ENCODE results near the gene RNF123.

RNF123 gene

GRCh38 chr3:49700453-49701128 is 11.2 kb downstream of the RNF123 start:
- in situ Hi-C loops (cut with MboI; ENCODE audit: low sequenced_read_pairs), result no loop called here

DNA sequence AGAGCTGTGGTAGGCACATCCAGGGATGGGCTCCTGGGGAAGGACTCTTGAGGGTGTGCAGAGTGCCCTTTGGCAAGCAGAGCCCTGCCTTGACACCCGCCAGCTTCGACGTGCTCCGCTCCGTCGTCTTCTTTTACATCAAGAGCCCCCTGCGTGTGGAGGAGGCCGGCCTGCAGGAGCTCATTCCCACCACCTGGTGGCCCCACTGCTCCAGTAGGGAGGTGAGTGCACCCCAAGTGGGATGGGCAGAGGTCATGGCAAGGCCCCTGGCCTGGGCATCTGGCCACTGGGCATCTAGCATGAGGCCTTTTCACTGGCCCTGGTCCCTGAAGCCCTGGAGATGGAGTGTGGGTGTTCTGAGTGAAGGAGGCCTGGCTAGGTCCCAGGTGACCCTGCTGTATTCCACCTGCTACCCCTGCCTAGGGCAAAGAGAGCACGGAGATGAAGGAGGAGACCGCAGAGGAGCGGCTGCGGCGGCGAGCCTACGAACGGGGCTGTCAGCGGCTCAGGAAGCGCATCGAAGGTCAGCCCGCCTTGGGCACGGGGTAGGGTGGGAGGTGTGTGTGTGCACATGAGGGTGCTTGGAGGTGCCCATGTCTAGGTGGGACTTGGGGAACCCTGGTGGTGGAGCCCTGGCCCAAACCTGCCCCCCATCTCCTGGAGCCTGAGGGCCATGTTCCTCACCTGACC is 12.2 kb downstream of the RNF123 start:
- in situ Hi-C loops (cut with MboI; ENCODE audit: low sequenced_read_pairs), result no loop called here

- in situ Hi-C loops (cut with MboI; ENCODE audit: low sequenced_read_pairs), result no loop called here
Measured at GRCh38 chr3:49702672-49703071, 13.3 kb downstream of the RNF123 start.

- in situ Hi-C loops (cut with MboI; ENCODE audit: low sequenced_read_pairs), result no loop called here
Measured at GRCh38 chr3:49703443-49703927, 14.1 kb downstream of the RNF123 start.

DNA sequence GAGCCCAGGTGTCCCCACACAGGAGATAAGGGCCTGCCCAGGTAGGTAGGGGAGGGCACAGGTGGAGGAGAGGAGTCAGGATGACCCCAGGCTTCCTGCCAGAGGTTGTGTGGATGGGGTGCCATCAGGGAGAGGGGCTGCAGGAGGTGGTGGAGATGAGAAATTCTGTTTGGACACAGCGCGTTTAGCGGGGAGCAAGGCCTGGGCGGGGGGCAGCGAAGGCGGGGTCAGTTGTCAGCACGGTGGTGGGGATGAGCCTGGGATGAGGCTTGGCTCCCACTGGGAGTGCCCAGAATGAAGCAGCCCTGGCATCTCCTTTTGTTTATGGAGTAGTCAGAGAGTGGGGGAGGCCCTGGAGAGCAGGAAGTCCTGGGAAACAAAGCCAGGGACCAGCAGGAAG is 14.6 kb downstream of the RNF123 start:
- in situ Hi-C loops (cut with MboI; ENCODE audit: low sequenced_read_pairs), result no loop called here

DNA sequence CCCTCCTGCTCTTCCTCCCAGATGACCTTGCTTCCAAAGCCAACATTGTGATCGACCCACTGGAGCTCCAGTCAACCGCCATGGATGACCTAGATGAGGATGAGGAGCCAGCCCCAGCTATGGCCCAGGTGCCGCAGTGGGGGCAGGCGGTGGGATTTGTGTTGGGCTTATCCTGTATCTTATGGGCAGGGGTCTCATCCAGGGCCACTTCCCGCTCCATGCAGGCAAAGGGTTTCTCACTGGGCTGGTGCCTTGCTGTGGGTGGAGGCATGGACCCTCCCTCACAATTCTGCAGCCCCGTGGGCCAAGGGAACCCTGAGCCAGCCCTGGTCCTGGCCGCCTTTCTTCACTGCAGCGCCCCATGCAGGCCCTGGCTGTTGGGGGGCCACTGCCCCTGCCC is 15.3 kb downstream of the RNF123 start:
- in situ Hi-C loops (cut with MboI; ENCODE audit: low sequenced_read_pairs), result no loop called here

DNA sequence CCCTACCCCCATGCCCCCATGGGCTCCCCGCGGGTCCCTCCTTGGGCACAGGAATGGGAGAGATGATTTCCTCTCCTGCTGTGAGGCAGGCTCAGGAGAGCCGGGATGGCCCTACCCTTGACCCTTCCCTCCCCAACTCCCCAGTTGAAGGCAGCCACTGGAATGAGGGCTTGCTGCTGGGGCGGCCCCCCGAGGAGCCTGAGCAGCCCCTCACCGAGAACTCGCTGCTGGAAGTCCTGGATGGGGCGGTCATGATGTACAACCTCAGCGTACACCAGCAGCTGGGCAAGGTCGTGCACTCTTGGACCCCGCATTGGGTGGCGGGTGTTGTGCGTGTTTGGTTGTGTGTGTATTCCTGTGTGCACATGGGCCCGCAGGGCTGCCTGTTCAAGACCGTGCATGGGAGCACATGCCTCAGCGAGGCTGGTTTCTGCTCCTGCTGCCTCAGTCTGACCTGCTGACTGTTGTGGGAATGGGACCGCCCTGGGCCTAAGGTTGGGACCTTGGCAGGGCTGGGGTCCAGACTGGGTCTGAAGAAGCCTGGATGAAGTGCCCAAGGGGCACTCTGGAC is 16.1 kb downstream of the RNF123 start:
- in situ Hi-C loops (cut with MboI; ENCODE audit: low sequenced_read_pairs), result no loop called here

DNA sequence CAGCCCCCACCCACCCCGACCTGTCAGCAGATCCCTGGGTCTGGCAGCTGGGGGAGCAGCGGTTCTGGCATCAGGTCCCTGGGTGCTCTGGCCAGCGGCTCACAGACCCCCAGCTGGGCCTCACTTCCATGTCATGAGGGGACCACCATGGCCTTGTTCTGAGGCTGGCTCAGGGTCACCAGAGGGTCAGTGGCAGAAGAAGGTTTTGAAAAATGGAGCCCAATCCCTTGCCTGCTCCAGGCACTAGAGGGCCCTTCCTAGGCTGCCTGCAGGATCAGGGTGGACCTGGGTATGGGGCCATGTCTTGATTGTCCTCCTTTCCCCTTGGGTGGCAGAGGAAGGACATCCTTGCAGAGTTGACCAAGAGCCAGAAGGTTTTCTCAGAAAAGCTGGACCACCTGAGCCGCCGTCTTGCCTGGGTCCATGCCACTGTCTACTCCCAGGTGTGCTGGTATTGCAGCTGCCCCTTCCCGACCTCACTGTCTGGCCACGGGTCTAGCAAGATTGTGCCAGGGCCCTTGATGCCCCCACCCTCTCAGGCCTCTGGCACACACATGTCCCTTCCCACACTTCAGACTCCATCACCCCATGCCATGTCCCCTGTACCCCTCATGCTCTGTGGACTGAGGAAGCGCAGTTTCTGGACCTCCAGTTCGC is 17.2 kb downstream of the RNF123 start:
- in situ Hi-C loops (cut with MboI; ENCODE audit: low sequenced_read_pairs), result no loop called here

DNA sequence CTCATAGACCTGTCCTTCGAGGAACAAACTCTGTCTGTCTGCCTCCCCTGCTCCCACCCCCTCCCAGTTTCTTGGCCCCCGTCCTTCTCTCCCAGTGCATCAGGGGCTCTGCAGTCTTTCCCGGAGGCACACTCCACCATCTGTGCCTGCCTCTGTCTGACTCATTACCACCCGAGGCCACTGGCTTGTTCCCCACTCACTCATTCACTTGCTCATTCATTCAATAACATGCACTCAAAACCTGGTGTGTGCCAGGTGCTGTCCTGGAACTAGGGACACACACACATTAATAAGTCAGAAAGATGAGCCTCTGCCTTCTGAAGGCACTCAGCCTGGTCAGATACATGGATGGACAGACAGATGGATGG is 17.7 kb downstream of the RNF123 start:
- in situ Hi-C loops (cut with MboI; ENCODE audit: low sequenced_read_pairs), result no loop called here

DNA sequence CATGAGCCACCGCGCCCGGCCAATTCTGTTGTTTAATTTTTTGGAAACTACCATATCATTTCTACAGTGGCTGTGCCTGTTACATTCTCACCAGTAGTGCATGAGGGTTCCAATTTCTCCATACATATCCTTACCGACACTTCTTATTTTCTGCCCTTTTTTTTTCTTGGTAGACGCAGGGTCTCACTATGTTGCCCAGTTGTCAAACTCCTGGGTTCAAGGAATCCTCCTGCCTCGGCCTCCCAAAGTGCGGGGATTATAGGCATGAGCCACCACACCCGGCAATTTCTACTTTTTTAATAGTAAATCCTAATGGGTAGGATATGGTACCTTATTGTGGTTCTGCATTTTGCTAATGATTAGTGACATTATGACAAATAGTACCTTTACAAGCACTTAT is 20.5 kb downstream of the RNF123 start:
- in situ Hi-C loops (cut with MboI; ENCODE audit: low sequenced_read_pairs), result no loop called here

DNA sequence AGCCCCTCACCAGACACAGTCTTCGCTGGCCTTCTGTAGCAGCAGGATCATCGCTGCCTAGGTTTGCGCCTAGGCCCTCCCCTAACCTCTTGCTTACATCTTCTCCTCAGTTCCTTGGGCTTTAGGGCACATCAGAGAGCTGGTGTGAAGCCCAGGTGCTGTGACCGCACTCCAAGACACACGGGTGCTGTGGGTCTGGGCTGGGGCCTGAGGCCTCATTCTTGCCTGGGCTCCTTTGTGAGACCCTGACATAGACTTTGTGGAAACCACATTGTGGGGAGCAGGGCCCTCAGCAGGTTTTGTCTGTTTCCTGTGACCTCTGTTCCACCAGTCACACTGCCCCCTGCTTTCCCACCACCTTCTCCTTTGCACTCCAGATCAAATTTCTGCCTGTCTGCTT is 22.1 kb downstream of the RNF123 start:
- in situ Hi-C loops (cut with MboI; ENCODE audit: low sequenced_read_pairs), result no loop called here

DNA sequence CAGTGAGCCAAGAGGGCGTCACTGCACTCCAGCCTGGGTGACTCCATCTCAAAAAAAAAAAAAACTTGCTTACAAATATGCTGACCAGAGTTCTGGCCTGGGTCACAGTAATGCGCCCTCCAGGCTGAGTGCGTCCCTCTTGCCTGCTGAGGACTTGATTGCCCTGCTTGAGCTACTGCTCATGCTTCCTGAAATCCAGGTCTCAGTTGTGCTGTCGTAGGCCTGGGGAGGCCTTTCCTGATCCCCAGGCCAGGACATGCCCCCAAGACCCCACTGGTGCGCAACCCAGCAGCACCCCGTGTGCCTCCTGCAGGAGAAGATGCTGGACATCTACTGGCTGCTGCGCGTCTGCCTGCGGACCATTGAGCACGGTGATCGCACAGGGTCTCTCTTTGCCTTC is 22.8 kb downstream of the RNF123 start:
- in situ Hi-C loops (cut with MboI; ENCODE audit: low sequenced_read_pairs), result no loop called here

DNA sequence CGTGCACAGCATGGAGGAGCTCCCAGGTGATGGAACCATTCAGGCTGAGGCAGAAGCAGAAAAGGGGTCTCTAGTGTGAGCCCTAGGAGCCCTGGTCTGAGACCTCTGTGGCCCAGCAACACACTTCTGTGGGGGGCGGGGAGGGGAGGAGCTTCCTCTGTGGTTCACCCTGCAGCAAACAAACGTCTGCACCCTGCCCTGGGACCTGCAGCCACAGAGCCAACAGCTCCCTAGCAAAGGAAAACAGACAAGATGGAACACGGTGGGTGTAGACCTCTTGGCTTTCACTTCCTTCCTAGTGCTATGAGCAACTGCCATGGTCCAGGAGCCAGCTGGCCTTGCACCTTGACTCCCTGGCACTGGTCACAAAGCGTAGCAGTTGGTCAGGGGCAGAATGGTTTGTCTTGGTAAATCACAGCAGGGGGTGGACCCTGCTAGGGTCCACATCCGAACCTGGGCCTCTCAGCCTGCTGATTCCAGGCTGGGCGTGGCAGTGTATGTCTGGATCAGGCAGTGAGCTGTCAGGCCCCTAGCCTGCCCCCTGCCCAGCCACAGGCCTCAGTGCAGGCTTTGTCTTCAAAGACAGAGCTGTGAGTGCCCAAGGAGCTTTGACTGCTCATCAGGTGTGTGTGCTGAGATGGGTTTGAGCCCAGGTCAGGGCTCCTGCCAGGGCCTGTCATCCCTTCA is 23.4 kb downstream of the RNF123 start:
- in situ Hi-C loops (cut with MboI; ENCODE audit: low sequenced_read_pairs), result no loop called here

GRCh38 chr3:49713336-49714105 is 24.2 kb downstream of the RNF123 start:
- in situ Hi-C loops (cut with MboI; ENCODE audit: low sequenced_read_pairs), result no loop called here

DNA sequence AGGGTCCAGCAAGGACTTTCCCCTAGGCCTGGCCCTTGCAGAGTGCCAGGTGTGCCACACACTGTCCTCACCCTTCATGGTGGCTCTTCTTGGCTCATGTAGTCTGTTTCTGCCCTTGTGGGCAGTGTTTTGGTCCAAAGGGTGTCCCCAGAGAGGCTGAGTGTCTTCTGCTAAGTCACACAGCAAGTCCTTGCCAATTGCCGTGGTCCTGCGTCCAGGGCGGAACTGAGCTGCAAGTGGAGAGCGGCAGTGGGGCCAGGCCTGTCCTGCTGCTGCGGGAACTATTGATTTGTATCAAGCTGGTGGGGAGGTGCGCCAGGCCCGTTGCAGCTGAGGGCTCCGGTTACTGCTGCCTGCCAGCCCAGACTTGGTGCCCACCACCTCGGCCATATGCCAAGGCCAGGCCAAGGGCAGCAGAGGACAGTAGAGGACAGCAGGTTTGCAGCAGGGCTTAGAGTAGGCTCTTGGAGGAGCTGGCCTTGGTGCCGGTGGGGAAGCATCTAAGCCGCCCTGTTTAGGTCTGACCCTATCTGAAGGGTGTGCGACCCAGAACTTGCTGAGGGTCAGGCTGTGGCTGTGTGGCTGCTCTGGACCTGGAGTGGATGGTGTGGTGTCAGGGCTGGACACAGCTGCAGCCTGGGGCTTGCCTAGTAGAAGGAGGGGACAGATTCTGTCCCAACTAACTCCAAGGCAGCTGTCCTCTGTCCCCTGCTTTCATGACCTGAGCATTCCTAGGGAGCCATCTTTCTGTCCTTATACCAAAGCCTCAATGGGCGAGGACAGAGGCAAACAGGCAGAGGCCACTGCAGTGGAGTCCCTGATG is 25.6 kb downstream of the RNF123 start:
- in situ Hi-C loops (cut with MboI; ENCODE audit: low sequenced_read_pairs), result no loop called here

DNA sequence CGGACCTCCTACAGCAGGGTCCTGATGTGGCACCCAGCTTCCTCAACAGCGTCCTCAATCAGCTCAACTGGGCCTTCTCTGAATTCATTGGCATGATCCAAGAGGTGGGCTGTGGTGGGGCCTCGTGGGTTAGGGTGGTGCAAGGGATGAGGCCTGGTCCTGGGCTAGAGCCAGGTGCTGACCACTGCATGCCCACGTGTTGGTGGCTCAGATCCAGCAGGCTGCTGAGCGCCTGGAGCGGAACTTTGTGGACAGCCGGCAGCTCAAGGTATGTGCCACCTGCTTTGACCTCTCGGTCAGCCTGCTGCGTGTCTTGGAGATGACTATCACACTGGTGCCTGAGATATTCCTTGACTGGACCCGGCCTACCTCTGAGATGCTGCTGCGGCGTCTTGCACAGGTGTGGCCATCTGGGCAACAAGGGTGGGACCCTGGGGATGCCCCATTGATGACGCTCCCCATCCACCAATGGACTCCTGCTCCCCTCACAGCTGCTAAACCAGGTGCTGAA is 26.3 kb downstream of the RNF123 start:
- in situ Hi-C loops (cut with MboI; ENCODE audit: low sequenced_read_pairs), result no loop called here

- in situ Hi-C loops (cut with MboI; ENCODE audit: low sequenced_read_pairs), result no loop called here
Measured at GRCh38 chr3:49716169-49716568, 26.8 kb downstream of the RNF123 start.

GRCh38 chr3:49716691-49717210 is 27.4 kb downstream of the RNF123 start:
- in situ Hi-C loops (cut with MboI; ENCODE audit: low sequenced_read_pairs), result no loop called here

Measured in hTERT RPE-1 (cell line).